GM12878 (cell line): ENCODE results near the gene SEMA5A.

ENCODE experiments used
- CHD2 ChIP-seq: IDR thresholded peaks from 2 replicates; pipeline ENCODE4 v1.6.1; 2011; ENCODE audit warnings: low read depth, low read length, improper control_type of control experiment, borderline replicate concordance
- CTCF ChIP-seq, 3 experiments: IDR thresholded peaks in 2 of 3; conservative IDR thresholded peaks in 1 of 3; 2 replicates each; pipeline ENCODE4 v1.5.1; 2011; ENCODE audit warnings: low read depth in 3 of 3, low read length in 3 of 3, mild to moderate bottlenecking in 3 of 3, control low read depth in 2 of 3, moderate library complexity in 2 of 3, inconsistent platforms in 1 of 3, mixed read lengths in 1 of 3; ENCODE audit not compliant: control insufficient read depth in 2 of 3, insufficient read depth in 1 of 3; ENCODE audit errors: extremely low read depth in 1 of 3
- EP300 ChIP-seq, 2 experiments: fragments of 150-350 bp in 1 of 2; IDR thresholded peaks; 2 replicates each; pipeline ENCODE4 v1.6.1; 2011 to 2012; ENCODE audit warnings: low read depth in 2 of 2, low read length in 2 of 2, borderline replicate concordance in 1 of 2, improper control_type of control experiment in 1 of 2, inconsistent platforms in 1 of 2; ENCODE audit not compliant: control insufficient read depth in 1 of 2
- EZH2 ChIP-seq: IDR thresholded peaks from 2 replicates; pipeline ENCODE4 v1.6.1; 2012; ENCODE audit warnings: low read depth, mild to moderate bottlenecking, control low read depth, inconsistent platforms, low read length, borderline replicate concordance; ENCODE audit not compliant: control insufficient read depth
- IKZF1 ChIP-seq: fragments of 450-650 bp; conservative IDR thresholded peaks from 2 replicates; pipeline ENCODE4 v1.6.1; 2017; ENCODE audit warnings: antibody characterized with exemption, mild to moderate bottlenecking
- IRF4 ChIP-seq: IDR thresholded peaks from 2 replicates; pipeline ENCODE4 v1.6.1; 2011; ENCODE audit warnings: low read depth, low read length
- MEF2B ChIP-seq: fragments of 450-650 bp; IDR thresholded peaks from 2 replicates; pipeline ENCODE4 v1.6.1; 2018; ENCODE audit warnings: mild to moderate bottlenecking, moderate library complexity; ENCODE audit not compliant: partially characterized antibody, poor library complexity, severe bottlenecking
- NFXL1 ChIP-seq: fragments of 450-650 bp; IDR thresholded peaks from 2 replicates; pipeline ENCODE4 v1.6.1; 2017; ENCODE audit warnings: antibody characterized with exemption, mild to moderate bottlenecking, borderline replicate concordance
- REST ChIP-seq: IDR thresholded peaks from 2 replicates; pipeline ENCODE4 v1.6.1; 2012; ENCODE audit warnings: mild to moderate bottlenecking, low read depth, low read length
- SIN3A ChIP-seq: IDR thresholded peaks from 2 replicates; pipeline ENCODE4 v1.6.1; 2012; ENCODE audit warnings: low read depth, low read length, improper control_type of control experiment
- SIX5 ChIP-seq: IDR thresholded peaks from 2 replicates; pipeline ENCODE4 v1.6.1; 2011; ENCODE audit warnings: mild to moderate bottlenecking, low read depth, low read length, moderate library complexity; ENCODE audit not compliant: severe bottlenecking
- TAF1 ChIP-seq: IDR thresholded peaks from 2 replicates; pipeline ENCODE4 v1.6.1; 2011; ENCODE audit warnings: mild to moderate bottlenecking, low read depth, low read length, borderline replicate concordance
- WRNIP1 ChIP-seq: IDR thresholded peaks from 2 replicates; pipeline ENCODE4 v1.6.1; 2011; ENCODE audit warnings: low read depth, low read length, improper control_type of control experiment, borderline replicate concordance
- ZNF274 ChIP-seq: IDR thresholded peaks from one replicate; pipeline ENCODE4 v1.8.0; 2011; ENCODE audit not compliant: insufficient read length, insufficient read depth

GRCh38 chr5:9540791-9541190 lies 5.1 kb downstream of the SEMA5A start:
- no peak for TF ChIP-seq EP300 (IDR thresholded peaks at IDR 0.05; ENCODE audit: borderline replicate concordance in 1 of 2, control insufficient read depth in 1 of 2, low read depth in 2 of 2, low read length in 2 of 2)
- TF ChIP-seq REST, result no peak
- no peak for TF ChIP-seq IKZF1
- no peak for TF ChIP-seq TAF1
- no peak for TF ChIP-seq SIX5
- TF ChIP-seq MEF2B, result no peak
- TF ChIP-seq CHD2, result no peak
- TF ChIP-seq CTCF (IDR thresholded peaks at IDR 0.05 in 2 of 3, conservative IDR thresholded peaks at IDR 0.05 in 1 of 3; ENCODE audit: control insufficient read depth in 2 of 3, extremely low read depth in 1 of 3, insufficient read depth in 1 of 3, low read depth in 3 of 3, low read length in 3 of 3), result no peak
- TF ChIP-seq ZNF274, result no peak
- no peak for TF ChIP-seq WRNIP1
- TF ChIP-seq IRF4, result no peak
- TF ChIP-seq NFXL1, result no peak
- no peak for TF ChIP-seq EZH2
- no peak for TF ChIP-seq SIN3A
